Stimulated activated CD4-positive, alpha-beta T cell treated with anti-CD3 and anti-CD28 coated beads, TNF-alpha, amount 100 ng/mL, for 4 hours (primary cell): ENCODE data around the gene HOXB13.

Experiments
- DNase-seq, 3 experiments: peaks; one replicate each; pipeline ENCODE4 v3.0.0-alpha.2; 2020; ENCODE audit warnings: low read depth in 3 of 3

The HOXB13 gene

GRCh38 chr17:48748718-48749566 lies 20.4 kb upstream of the HOXB13 start:
- DNase-seq: no peak

GRCh38 chr17:48747445-48748363 lies 19.2 kb upstream of the HOXB13 start:
- no peak for DNase-seq

- no peak for DNase-seq
These were observed 18.4 kb upstream of the HOXB13 start for GRCh38 chr17:48746916-48747444.

- no peak for DNase-seq
These were observed 17.1 kb upstream of the HOXB13 start for GRCh38 chr17:48745381-48746275.

GRCh38 chr17:48740537-48740936 lies 12.0 kb upstream of the HOXB13 start:
- no peak for DNase-seq

GRCh38 chr17:48738803-48739526 lies 10.4 kb upstream of the HOXB13 start:
- DNase-seq: no peak

- DNase-seq: no peak
These were observed 9.9 kb upstream of the HOXB13 start for GRCh38 chr17:48738424-48738802.

- DNase-seq: no peak
These were observed 8.9 kb upstream of the HOXB13 start for GRCh38 chr17:48737330-48738043.

- no peak for DNase-seq
These were observed 6.5 kb upstream of the HOXB13 start for GRCh38 chr17:48735062-48735351.

GRCh38 chr17:48734333-48735061 lies 5.9 kb upstream of the HOXB13 start:
- DNase-seq: no peak

GRCh38 chr17:48733632-48734328 lies 5.2 kb upstream of the HOXB13 start:
- DNase-seq: no peak

- no peak for DNase-seq
These were observed 4.4 kb upstream of the HOXB13 start for GRCh38 chr17:48732688-48733629.

- no peak for DNase-seq
These were observed 2.8 kb upstream of the HOXB13 start for GRCh38 chr17:48731355-48731754.

- no peak for DNase-seq
These were observed 1.6 kb upstream of the HOXB13 start for GRCh38 chr17:48730240-48730550.

GRCh38 chr17:48729335-48730239 lies 1.0 kb upstream of the HOXB13 start:
- DNase-seq: no peak

GRCh38 chr17:48727415-48728175 lies 955 bp downstream of the HOXB13 start:
- DNase-seq: no peak
